HG03139 (cell line): ENCODE measurements around the gene ZNF473.

Experiments
- ATAC-seq: cut with Tn5 transposase; IDR thresholded peaks from one replicate; pipeline ENCODE4 v1.9.1; 2021; ENCODE audit not compliant: unreplicated experiment

ZNF473 gene

GRCh38 chr19:50025794-50026549, at the start of gene ZNF473:
Gene ZNF473, plus strand, starts transcription at chr19:50026005. Its CDS starts 5,078 bp downstream, at chr19:50031083.
- peak; percentile 51 for ATAC-seq

- no peak for ATAC-seq
Observed at GRCh38 chr19:49976496-49976895, 49.3 kb upstream of the ZNF473 start.

- ATAC-seq: no peak
Observed at GRCh38 chr19:49977076-49977475, 48.7 kb upstream of the ZNF473 start.

GRCh38 chr19:49977881-49978280, 47.9 kb upstream of the ZNF473 start:
- no peak for ATAC-seq

- ATAC-seq: no peak
Observed at GRCh38 chr19:49978324-49978723, 47.5 kb upstream of the ZNF473 start.

GRCh38 chr19:49981603-49982593, 43.9 kb upstream of the ZNF473 start:
- no peak for ATAC-seq

GRCh38 chr19:49983645-49984229, 42.1 kb upstream of the ZNF473 start:
- ATAC-seq: no peak

GRCh38 chr19:49984491-49984890, 41.3 kb upstream of the ZNF473 start:
- no peak for ATAC-seq

- no peak for ATAC-seq
Observed at GRCh38 chr19:49985871-49986270, 39.9 kb upstream of the ZNF473 start.

GRCh38 chr19:49986354-49986753, 39.5 kb upstream of the ZNF473 start:
- ATAC-seq: no peak

- ATAC-seq: no peak
Observed at GRCh38 chr19:49987159-49987698, 38.6 kb upstream of the ZNF473 start.

GRCh38 chr19:49988007-49988406, 37.8 kb upstream of the ZNF473 start:
- ATAC-seq: no peak

GRCh38 chr19:49988433-49988832, 37.4 kb upstream of the ZNF473 start:
- ATAC-seq: no peak

GRCh38 chr19:49997709-49998108, 28.1 kb upstream of the ZNF473 start:
- no peak for ATAC-seq

- no peak for ATAC-seq
Observed at GRCh38 chr19:49999371-50000010, 26.3 kb upstream of the ZNF473 start.

- no peak for ATAC-seq
Observed at GRCh38 chr19:50000038-50000840, 25.6 kb upstream of the ZNF473 start.

- no peak for ATAC-seq
Observed at GRCh38 chr19:50000841-50001557, 24.8 kb upstream of the ZNF473 start.

- ATAC-seq: no peak
Observed at GRCh38 chr19:50001775-50002174, 24.0 kb upstream of the ZNF473 start.

GRCh38 chr19:50002386-50002960, 23.3 kb upstream of the ZNF473 start:
- no peak for ATAC-seq
